Colon (tissue), 2 donors: Measurements from ENCODE around the gene IRF8.
"Not testable (repeated sequence)": the region's sequence is repeated elsewhere in the genome, so short reads cannot be mapped to it uniquely, and the experiment has no call there.

Source experiments
- FAIRE-seq: peaks from 2 replicates; lab custom pipeline; 2012; peaks lifted over from hg19 to GRCh38; lab: Jason Lieb, UNC
- donor health status: control.
- donor health status: control.

IRF8 gene

DNA sequence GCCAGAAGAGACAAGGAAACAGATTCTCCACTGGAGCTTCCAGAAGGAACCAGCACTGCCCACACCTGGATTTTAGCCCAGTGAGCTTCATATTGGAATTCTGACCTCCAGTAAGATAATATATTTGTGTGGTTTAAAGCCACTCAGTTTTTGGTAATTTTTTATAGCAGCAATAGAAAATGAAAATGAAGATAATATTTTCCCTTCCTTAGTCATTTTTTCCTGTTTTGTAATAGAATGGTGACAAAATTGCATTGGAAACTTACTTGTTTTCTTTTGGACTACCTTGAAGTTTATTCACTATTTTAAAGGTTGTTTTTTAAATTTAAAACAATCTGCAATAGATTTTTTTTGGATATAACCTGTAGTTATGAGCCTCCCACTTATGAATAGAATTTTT is 29.8 kb upstream of the IRF8 start:
- FAIRE-seq: no peak

DNA sequence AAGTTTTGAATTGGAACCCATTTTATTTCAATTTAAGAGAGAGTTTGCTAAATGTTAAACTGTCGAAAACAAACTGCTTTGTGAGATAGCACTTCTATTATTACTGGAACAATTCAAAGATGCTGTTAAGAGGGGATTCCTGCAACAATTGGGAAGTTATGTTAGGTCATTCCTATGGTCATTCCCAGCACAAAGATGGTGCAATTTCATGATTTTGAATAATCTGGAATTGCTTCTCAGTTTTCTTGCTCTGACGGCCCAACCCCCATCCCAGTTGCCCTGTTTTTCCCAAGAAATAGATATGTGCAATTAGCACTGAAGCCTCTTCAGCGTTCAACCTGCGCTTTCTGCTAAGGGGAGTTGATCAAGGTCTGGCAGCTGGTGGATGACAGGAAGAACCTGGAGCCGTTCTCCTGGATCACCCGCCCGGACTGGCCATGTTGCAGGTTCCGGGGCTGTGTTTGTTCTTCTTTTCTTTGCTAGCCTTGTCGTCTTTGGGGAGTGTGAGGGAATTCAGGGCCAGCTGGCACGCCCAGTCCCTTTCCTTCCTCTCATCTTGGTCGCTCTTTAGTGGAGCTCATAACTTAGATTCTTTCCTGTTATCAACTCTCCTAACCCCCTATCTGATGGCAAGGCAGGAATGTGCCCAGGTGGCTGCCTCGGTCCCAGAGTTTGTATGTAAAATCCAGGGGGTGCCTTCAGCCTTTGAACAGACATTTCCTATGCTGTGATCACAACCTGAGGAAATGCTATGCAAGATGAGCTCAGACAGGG is 29.0 kb upstream of the IRF8 start:
- FAIRE-seq: no peak

DNA sequence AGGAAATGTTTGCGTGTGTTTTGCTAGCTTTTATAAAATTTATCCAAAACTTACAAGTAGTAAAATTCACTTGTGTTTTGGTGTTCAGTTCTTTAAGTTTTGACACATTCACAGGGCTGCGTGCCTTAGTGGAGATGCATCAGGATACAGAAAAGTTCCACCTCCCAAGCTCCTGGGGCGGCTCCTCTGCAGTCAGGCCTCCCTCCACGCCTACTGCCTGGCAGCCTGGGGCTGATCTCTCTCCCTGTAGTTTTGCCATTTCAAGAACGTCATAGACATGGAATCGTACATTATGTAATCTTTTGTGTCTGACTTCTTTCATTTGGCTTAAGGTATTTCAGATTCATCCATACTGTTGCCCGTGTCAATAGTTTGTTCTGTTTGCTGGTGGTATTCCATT is 27.2 kb upstream of the IRF8 start:
- no peak for FAIRE-seq

- no peak for FAIRE-seq
Observed at GRCh38 chr16:85872734-85873133, 26.2 kb upstream of the IRF8 start.

DNA sequence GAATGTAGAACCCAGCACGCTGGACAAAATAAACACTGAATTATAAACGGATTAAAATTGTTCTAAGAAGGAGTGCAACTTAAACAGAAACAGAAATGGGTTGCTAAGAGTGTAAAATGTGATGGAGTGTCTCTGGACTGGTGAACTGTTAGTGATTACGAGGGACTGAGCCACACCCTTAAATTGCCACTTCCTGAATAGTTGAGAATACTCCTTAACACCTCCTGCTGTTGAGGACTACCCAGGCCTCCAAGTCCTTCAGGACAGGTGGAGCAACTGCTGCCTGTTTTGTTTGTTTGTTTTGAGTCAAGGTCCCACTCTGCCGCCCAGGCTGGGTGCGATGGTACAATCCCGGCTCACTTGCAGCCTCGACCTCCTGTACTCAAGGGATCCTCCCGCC is 25.8 kb upstream of the IRF8 start:
- FAIRE-seq: no peak

DNA sequence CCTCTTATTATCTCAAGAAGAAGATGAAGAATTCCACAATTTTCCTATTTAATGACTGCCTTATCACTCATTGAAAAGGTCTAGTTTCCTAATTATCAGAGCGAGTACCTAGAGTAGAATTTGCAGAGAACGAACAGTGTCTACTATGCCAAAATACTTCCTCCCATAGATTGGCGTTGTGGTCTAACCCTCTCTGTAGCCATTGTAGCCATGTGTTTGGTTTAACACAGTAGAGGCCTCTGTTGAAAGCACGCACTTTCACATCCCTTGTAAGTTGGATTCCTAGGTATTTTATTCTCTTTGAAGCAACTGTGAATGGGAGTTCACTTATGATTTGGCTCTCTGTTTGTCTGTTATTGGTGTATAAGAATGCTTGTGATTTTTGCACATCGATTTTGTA is 24.9 kb upstream of the IRF8 start:
- FAIRE-seq: not testable (repeated sequence)

DNA sequence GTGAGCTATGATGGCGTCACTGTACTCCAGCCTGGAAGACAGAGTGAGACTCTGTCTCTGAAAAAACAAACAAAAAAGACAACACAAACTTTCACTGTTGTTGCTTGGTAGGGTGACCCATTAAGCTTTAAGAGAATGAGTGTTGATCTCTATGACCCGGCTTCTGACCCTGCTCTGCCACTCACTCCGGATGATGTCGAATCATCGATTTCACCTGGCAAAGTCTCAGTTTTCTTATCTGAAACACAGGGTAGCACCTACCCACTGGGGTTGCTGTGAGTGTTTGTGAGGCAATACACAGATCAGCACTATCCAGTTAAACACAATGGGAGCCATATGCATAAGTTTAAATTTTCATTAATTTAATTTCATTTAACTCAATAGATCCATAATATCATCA is 20.6 kb upstream of the IRF8 start:
- no peak for FAIRE-seq

DNA sequence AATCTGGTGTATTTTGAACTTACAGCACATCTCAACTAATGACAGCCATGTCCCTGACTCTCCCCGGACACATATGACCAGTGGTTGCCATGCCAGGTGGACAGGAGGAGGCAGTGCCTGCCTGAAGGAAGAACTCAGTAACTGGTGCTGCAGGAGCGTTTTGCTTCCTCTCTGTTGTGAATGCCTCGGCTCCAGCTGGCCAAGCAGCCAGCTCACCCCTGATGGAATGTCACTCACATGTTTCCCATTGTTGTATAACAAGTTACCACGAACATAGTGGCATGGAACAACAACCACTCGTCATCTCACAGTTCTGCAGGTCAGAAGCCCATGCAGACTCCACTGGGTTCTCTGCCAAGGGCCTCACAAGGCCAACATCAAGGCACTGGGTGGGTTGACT is 20.1 kb upstream of the IRF8 start:
- no peak for FAIRE-seq

- no peak for FAIRE-seq
Observed at GRCh38 chr16:85879549-85879948, 19.4 kb upstream of the IRF8 start.

- no peak for FAIRE-seq
Observed at GRCh38 chr16:85879975-85880831, 18.8 kb upstream of the IRF8 start.

- FAIRE-seq: no peak
Observed at GRCh38 chr16:85880861-85881260, 18.1 kb upstream of the IRF8 start.

GRCh38 chr16:85881436-85881835 is 17.5 kb upstream of the IRF8 start:
- FAIRE-seq: no peak

- FAIRE-seq: no peak
Observed at GRCh38 chr16:85882181-85882810, 16.7 kb upstream of the IRF8 start.

GRCh38 chr16:85883813-85884212 is 15.1 kb upstream of the IRF8 start:
- no peak for FAIRE-seq

DNA sequence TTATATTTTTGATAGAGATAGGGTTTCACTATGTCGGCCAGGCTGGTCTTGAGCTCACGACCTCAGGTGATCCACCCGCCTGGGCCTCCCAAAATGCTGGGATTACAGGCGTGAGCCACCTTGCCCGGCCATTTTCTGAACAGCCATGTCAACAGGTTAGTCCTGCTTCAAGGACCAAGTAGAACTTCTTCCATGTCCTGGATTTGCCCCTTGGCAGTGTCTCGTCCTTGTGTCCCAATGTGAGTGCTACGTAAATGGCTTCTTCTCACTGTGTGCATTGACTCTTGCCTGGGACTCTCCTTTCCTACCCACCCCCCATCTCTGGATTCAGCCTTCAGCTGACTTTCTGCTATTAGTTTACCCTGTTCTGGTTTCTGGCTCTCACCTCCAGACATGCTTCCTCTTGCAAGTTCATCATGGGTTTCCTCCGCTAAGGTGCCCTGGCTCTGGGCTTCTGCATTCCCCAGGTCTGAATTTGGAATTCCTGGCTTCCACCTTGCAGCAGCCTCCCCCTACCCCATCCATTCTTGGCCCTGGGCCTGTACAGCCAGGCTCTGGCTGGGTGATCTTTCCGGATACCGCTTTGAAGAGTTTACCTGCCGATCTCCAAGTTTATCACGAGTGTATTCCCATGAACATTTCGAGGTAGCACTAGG is 14.0 kb upstream of the IRF8 start:
- FAIRE-seq: no peak

DNA sequence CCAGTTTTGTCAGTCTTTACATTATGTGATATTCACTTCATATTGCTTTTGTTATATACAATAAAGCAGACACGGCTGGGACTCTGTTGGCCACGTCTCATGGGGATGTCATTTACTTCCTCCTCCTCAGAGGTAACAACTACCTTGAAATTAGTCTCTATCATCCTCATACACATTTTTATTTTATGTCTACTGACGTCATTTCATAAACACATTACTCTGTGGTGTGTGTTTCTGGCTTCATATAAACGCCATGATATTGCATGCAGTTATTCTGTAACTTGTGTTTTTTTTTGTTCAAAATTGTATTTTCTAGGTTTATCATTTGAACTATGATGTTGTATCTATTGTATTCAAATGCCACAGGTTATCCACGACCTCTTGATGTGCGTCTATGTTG is 13.4 kb upstream of the IRF8 start:
- no peak for FAIRE-seq

GRCh38 chr16:85888405-85889331 is 10.3 kb upstream of the IRF8 start:
- no peak for FAIRE-seq

DNA sequence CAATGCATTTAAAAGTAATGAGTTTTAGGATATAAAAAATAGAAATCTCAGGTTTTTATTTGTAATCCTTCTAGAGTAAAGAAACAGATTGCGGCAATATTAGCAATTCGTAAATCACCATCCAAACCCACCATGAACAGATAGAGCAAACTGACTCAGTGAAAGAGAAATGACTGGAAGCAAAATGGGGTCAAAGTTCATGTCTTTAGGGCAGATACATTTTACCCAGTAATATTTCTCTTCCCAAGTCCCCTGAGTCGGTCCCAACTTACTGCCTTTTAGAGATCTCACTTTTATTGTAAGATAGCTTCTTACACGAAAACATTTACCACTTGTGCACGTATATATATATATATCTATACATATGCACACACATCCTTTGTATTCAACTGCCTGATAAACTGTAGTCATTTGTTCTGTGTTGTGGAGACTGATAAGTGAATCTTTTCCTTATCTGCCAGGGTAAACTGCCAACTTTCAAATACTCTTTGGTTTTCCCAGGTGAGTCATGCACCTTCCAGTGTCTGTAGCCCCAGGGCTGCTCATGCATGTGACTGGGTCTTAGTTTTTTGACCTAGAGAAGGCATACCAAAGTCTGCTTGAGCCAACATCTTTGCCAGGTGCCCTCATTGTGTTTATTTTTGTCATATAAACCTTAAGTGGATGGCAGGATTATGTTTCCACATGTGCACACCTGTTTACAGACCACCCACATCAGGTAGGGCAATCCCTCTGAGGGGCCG is 7.8 kb upstream of the IRF8 start:
- no peak for FAIRE-seq

GRCh38 chr16:85891776-85892166 is 7.2 kb upstream of the IRF8 start:
- FAIRE-seq: no peak

- FAIRE-seq: no peak
Observed at GRCh38 chr16:85892760-85893159, 6.2 kb upstream of the IRF8 start.

GRCh38 chr16:85894266-85894665 is 4.7 kb upstream of the IRF8 start:
- FAIRE-seq: no peak
